ENCODE measurements around the gene TRIM24.

The TRIM24 gene

DNA sequence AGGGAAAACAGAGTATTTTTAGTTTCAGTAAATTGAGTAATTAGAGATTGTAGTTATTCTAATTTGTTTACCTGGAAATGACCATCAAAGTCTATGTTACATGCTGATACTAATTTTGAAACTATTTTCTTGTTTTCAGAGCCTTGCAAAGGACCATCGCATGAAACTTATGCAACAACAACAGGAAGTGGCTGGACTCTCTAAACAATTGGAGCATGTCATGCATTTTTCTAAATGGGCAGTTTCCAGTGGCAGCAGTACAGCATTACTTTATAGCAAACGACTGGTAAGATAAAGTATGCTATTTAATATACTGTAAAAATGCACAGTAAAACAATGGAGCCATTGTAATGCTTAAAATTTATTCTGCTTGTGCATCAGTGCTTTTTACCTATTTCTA lies 78.5 kb downstream of the TRIM24 start:
- no peak for DNase-seq (ENCODE audit: low read depth in 2 of 3, low spot score in 1 of 3)

DNA sequence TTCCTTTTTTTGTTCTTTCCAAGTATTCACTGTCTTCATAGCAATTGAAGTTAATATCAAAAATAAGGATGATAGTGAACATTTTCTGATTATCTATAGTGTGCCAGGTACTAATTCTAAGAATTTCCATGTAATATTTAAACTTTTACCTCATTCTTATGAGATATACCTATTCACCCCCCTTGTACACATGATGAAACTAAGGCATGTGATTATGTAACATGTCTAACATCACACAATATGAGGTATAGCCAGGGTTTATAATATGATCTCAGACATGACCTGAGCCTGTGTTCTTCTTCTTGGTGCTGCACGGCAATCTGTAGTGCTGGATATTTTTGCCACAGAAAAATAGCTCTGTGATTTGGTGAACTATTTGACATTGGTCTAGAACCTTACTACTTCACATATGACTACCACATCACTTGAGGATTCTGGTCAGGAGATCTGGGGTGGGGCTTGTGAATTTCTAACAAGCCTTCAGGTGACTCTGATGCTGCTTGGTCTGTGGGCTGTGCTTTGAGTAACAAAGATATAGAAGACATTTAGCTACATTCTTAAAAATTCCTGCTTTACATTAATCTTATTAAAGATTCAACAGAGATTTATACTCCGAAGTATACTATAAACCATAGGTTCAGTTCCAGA lies 79.1 kb downstream of the TRIM24 start:
- DNase-seq (ENCODE audit: low read depth in 2 of 3, low spot score in 1 of 3): no peak

DNA sequence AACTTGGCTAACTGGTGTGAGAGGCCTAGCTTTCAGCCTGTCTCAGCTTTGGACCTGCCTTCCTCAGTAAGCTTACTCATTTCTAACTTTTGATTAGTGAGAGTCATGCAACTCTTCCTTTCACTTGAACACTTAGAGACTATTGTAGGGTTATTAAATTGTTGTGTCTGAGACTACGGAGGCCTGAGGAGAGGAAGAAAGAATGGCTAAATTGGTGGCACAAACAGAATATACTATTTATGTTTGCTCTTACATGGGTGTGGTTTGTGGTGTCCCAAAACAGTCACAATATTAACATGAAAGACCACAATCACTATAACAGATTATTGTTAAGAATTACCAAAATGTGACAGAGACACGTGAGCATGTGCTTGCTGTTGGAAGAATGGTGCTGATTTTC lies 82.1 kb downstream of the TRIM24 start:
- no peak for DNase-seq (ENCODE audit: low read depth in 2 of 3, low spot score in 1 of 3)

DNA sequence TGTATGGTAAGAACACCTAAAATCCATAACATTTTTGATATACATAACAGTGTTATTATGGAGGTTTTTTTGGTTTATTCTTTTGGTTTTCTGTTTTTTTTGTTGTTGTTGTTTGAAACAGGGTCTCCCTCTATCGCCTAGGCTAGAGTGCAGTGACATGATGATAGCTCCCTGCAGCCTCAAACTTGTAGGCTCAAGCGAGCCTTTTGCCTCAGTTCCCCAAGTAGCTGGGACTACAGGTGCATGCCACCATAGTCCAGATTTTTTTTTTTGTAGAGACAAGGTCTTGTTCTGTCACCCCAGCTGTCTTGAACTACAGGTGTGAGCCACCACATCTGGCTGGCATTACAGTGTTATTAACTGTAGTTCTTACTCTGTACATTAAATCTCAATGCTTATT lies 83.7 kb downstream of the TRIM24 start:
- no peak for DNase-seq (ENCODE audit: low read depth in 2 of 3, low spot score in 1 of 3)

DNA sequence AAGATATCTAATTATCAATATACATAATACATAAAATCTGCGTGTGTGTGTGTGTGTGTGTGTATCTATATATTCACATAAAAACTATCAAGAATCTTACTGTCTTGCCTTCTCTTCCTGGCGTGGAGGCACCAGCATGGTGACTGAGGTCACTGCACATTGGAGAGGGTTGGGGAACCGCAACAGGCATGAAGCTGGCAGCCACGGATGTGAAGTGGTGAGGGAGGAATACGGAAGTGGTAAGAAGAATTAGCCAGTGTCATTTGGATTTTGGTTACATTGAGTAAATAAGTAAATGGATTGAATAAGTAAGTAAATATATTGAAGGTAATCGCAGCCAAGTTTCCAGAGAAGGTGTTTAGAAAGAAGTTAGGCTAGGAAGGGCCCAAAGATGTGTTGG lies 85.1 kb downstream of the TRIM24 start:
- DNase-seq (ENCODE audit: low read depth in 2 of 3, low spot score in 1 of 3): no peak

DNA sequence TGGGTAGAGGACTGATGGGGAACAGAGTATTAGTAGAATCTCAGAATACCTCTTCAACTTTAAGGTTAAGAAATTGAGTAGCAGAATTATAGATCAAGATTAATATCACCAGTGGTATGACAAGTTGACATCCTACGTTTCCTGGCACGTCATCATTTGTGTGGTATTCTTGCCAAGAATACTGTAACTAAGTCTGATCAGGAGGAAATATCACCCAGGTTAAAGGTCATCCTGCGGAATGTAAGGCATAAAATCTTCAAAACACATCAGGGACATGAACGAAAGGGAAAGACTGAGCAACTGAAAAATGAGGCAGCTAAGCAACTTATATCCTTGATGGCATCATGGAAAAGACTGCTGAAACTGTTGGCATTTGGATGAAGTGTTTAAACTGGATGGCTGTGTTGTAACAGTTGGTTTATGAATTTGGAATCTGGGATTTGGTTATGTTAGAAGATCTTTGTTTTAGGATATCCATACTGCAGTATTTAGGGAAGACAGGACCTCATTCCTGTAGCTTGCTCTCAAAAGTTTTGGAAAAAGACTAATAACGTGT lies 86.1 kb downstream of the TRIM24 start:
- DNase-seq (ENCODE audit: low read depth in 2 of 3, low spot score in 1 of 3): no peak

GRCh38 chr7:138546829-138547228 lies 86.8 kb downstream of the TRIM24 start:
- DNase-seq (ENCODE audit: low read depth in 2 of 3, low spot score in 1 of 3): no peak

DNA sequence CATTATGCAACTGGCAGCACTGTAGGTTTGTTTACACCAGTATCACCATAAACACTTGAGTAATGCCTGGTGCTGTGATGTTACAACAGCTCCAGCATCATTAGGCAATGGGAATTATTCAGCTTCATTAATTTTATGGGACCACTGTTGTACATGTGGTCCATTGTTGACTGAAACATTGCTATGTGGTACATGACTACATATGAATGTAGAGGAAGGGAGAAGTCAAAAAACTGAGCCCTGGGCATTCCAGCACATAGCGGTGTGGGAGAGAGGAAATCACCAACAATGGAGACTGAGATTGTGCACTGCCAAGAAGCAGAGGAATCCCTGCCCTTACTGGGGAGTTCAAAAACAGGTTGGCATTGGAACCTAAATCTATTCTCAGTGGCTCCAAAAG lies 89.0 kb downstream of the TRIM24 start:
- DNase-seq (ENCODE audit: low read depth in 2 of 3, low spot score in 1 of 3): no peak

- DNase-seq (ENCODE audit: low read depth in 2 of 3, low spot score in 1 of 3): no peak
Observed at GRCh38 chr7:138550337-138550736, 90.3 kb downstream of the TRIM24 start.

- DNase-seq (ENCODE audit: low read depth in 2 of 3, low spot score in 1 of 3): no peak
Observed at GRCh38 chr7:138551102-138551501, 91.0 kb downstream of the TRIM24 start.

GRCh38 chr7:138553805-138554204 lies 93.7 kb downstream of the TRIM24 start:
- no peak for DNase-seq (ENCODE audit: low read depth in 2 of 3, low spot score in 1 of 3)

DNA sequence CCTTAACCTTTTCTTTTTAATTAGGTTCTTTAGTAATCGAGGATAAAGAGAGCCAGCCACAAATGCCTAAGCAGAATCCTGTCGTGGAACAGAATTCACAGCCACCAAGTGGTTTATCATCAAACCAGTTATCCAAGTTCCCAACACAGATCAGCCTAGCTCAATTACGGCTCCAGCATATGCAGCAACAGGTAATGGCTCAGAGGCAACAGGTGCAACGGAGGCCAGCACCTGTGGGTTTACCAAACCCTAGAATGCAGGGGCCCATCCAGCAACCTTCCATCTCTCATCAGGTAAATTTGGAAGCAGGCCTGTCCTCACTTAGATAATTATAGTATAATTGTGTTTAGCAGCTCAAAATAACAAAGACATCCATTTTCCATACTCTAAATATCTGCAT lies 94.6 kb downstream of the TRIM24 start:
- DNase-seq (ENCODE audit: low read depth in 2 of 3, low spot score in 1 of 3): no peak

DNA sequence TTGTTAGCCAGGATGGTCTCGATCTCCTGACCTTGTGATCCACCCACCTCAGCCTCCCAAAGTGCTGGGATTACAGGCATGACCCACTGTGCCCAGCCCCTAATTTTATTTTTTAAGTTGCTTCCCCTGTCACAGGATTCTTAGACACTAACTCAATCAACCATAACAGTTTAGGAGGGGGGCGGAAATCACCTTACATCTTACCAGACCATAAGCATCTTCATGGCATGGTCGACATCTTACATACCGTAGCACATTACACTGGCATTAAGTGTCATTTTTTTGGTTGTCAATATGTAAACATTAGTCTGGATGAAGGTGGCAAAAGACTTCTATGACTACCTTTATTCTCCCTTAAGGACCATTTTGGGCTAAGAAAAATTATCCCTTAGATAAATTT lies 95.6 kb downstream of the TRIM24 start:
- no peak for DNase-seq (ENCODE audit: low read depth in 2 of 3, low spot score in 1 of 3)

- no peak for DNase-seq (ENCODE audit: low read depth in 2 of 3, low spot score in 1 of 3)
Observed at GRCh38 chr7:138556771-138557484, 96.9 kb downstream of the TRIM24 start.

DNA sequence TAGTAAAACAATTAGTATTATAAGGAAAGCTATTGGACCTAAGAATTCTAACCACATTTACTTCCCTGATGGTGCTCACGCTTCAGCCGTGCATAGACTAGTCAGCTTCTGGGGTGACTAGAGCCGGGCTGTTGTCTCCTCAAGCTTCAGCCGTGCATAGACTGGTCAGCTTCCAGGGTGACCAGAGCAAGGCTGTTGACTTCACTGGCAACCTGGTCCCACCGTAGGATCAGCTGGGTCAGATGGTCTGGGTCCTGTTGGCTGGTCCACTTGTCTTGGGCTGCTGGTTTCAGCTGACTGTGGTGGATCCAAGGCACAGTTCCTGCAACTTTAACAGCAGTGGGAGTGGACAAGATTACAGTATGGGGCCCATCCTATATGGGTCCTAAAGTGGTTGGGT lies 99.4 kb downstream of the TRIM24 start:
- DNase-seq (ENCODE audit: low read depth in 2 of 3, low spot score in 1 of 3): no peak

GRCh38 chr7:138563808-138564207 lies 103.7 kb downstream of the TRIM24 start:
- DNase-seq (ENCODE audit: low read depth in 2 of 3, low spot score in 1 of 3): no peak

- no peak for DNase-seq (ENCODE audit: low read depth in 2 of 3, low spot score in 1 of 3)
Observed at GRCh38 chr7:138564365-138564764, 104.3 kb downstream of the TRIM24 start.

DNA sequence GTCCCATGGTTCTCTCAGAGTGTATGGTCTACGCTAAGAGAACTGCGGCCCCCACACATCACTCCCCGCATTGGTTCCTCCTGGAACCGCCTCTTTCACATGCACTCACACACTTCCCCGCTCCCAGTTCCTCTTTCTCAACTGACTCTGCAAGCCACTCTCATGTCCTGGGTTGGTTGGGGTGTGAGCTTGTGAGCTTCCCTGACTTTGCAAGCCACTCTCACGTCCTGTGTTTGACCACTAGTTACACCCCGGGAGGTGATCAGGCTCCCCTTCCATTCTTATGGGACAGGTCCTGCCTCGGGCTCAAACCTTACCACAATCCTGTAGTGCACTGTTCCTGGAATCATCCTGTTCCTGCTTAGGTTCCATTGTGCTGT lies 105.0 kb downstream of the TRIM24 start:
- DNase-seq (ENCODE audit: low read depth in 2 of 3, low spot score in 1 of 3): no peak

DNA sequence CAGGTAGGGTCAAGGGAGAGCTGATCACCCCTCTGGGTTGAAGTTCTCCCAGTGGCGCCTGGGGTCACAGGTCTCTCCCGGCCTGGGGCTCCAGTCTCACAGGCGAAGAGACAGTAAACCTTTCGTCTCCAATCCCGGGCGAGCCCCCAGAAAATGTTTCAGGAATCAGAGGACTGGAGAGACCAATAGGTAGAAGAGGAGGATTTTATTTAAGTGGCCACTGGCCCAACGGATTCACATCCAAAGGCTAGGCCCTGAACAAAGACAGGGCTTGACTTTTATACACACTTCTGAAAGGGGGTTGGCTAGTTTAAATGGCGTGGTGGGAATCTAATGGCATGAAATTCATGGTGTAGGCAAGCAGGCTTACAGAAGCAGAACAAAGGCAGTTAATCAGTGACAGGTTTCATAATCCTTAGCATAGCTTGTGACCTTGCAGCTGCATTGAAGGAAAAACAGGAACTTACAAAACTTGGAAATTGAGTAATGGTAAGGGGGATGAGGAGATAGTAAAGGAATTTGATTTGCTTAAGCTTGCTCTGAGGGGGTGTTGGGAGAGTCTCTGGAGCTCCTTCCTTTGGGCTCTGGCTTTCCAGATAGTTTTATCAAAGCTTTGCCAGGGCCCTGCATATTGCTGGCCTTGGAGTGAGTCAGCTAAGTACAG lies 105.5 kb downstream of the TRIM24 start:
- DNase-seq (ENCODE audit: low read depth in 2 of 3, low spot score in 1 of 3): no peak

- no peak for DNase-seq (ENCODE audit: low read depth in 2 of 3, low spot score in 1 of 3)
Observed at GRCh38 chr7:138568655-138569054, 108.6 kb downstream of the TRIM24 start.

DNA sequence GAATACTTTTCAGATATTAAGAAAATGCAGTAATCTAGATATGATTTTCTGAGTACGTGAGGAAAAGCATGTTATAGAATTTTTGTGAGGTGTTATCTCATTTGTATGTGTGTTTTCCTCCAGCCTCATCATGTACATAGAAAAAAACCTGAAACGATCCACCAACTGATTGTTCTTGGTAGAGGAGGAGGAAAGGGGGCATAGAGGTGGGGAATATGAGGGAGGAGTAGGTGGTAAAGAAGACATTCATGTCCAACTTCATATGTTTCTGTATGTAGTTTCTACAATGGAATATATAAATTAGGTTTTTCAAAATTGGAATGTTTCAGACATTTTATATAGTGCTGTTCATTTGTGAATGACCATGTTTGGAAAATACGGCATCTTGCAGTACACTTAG lies 109.4 kb downstream of the TRIM24 start:
- DNase-seq (ENCODE audit: low read depth in 2 of 3, low spot score in 1 of 3): no peak

GRCh38 chr7:138570715-138571114 lies 110.7 kb downstream of the TRIM24 start:
- no peak for DNase-seq (ENCODE audit: low read depth in 2 of 3, low spot score in 1 of 3)
